ENCODE measurements around the gene SCN2B.

SCN2B gene

DNA sequence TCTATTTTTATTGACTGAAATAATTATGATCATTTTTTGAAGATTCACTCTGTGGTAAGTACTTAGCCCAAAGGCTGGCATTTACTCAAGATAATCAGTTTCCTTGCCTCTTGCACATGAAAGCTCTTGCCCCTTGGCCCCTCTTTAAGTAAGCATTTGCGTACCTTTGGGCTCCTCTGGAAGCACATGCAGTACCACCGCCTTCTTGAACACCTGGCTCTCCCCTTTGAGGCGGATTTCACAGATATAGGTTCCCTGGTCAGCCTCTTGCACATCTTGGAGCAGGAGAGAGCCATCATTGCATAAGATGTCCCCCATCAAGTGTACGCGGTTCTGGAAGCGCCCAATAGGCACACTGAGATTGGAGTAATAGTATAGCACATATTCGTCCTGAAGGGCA is 33.9 kb upstream of the SCN2B start:
- no peak overlapping the region for H3K27ac ChIP-seq (ENCODE audit: insufficient read depth in 1 of 2, low read depth in 1 of 2, low read length in 2 of 2, poor library complexity in 1 of 2, severe bottlenecking in 2 of 2)
- DNase-seq, result no peak
- no peaks in the 10 kb centered on the region for H3K9me3 ChIP-seq (ENCODE audit: control extremely low read depth in 1 of 5, control insufficient read depth in 4 of 5, insufficient read depth in 2 of 5, low read depth in 1 of 5, low read length in 4 of 5)
- H3K27me3 ChIP-seq (replicated peaks in 2 of 5; ENCODE audit: control insufficient read depth in 4 of 5, insufficient read depth in 5 of 5, low read length in 4 of 5), result no peaks in the 10 kb centered on the region
- CTCF ChIA-PET, result interaction anchor here (1.5 to 7.1 kb wide), 4 partner anchors 12 to 85 kb away, joined by 4 to 42 read pairs (median 10); partner anchors contain the start of gene JAML
- POLR2A ChIA-PET, result no interaction called here
- no peak overlapping the region for H3K4me3 ChIP-seq (ENCODE audit: control insufficient read depth in 1 of 7, extremely low read depth in 1 of 7, insufficient read depth in 4 of 7, low read depth in 2 of 7, low read length in 6 of 7)
- H3K4me1 ChIP-seq (ENCODE audit: control extremely low read depth in 1 of 4, control insufficient read depth in 4 of 4, insufficient read depth in 4 of 4, low read length in 3 of 4), result peaks cover 33 to 52% (median 49%) of the 10 kb centered on the region in 4 experiments
- 97% methylated on average over 7 of the region's 7 CpGs for WGBS (ENCODE audit: insufficient coverage)
- peaks cover 0 to 29% (median 8%) of the 10 kb centered on the region in 4 experiments for H3K36me3 ChIP-seq (ENCODE audit: control insufficient read depth in 4 of 4, insufficient read depth in 4 of 4, low read length in 3 of 4)

DNA sequence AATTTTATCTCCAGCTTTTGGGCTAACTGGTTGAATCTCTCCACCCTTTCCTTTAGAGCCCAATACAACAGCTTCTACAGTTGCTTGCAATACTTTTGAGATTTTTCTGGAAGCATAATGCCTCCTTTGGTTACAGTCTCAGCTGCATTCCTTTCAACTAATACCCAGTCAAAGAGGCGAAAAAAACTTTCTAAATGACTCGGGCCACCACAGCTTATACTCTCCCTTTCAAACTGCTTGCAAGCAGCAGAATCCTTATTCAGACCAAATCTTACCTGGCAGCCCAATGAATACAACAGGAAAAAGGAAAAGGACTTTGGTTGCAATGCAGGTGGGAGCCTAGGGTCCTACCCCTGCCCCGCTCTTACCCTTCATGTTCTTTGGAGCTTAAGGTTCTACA is 32.6 kb upstream of the SCN2B start:
- ChIA-PET POLR2A (no interaction called here), CTCF (interaction anchor here (0.9 to 3.7 kb wide), 8 partner anchors 9 to 82 kb away, joined by 3 to 14 read pairs (median 4); no protein-coding TSS in a partner anchor)
- Histone ChIP-seq H3K36me3 (ENCODE audit: control insufficient read depth in 4 of 4, insufficient read depth in 4 of 4, low read length in 3 of 4) (peaks cover 0 to 40% (median 9%) of the 10 kb centered on the region in 4 experiments), H3K9me3 (ENCODE audit: control extremely low read depth in 1 of 5, control insufficient read depth in 4 of 5, insufficient read depth in 2 of 5, low read depth in 1 of 5, low read length in 4 of 5) (no peaks in the 10 kb centered on the region), H3K27ac (ENCODE audit: insufficient read depth in 1 of 2, low read depth in 1 of 2, low read length in 2 of 2, poor library complexity in 1 of 2, severe bottlenecking in 2 of 2) (no peak overlapping the region), H3K4me1 (ENCODE audit: control extremely low read depth in 1 of 4, control insufficient read depth in 4 of 4, insufficient read depth in 4 of 4, low read length in 3 of 4) (peaks cover 25 to 39% (median 37%) of the 10 kb centered on the region in 4 experiments), H3K27me3 (replicated peaks in 2 of 5; ENCODE audit: control insufficient read depth in 4 of 5, insufficient read depth in 5 of 5, low read length in 4 of 5) (no peaks in the 10 kb centered on the region), H3K4me3 (ENCODE audit: control insufficient read depth in 1 of 7, extremely low read depth in 1 of 7, insufficient read depth in 4 of 7, low read depth in 2 of 7, low read length in 6 of 7) (no peak overlapping the region)
- WGBS (ENCODE audit: insufficient coverage), result 100% methylated on average over 2 of the region's 3 CpGs
- DNase-seq, result no peak

DNA sequence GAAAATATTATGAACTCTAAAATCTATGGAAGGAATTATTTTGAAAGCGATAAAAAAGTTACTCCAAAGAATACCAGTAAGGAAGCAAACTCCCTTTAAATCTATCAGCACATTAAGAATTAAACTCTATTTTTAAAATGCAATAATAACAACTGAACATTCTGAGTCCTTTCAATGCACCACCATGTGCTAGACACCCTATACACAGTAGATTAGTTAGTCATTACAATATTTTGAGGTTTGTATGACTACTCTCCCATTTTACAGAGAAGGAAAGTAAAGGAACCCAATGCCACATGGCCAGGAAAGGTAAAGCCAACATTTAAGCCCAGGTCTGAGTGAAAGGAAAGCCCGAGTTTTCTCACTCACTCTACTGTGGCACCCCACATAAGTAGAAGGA is 30.6 kb upstream of the SCN2B start:
- Histone ChIP-seq H3K9me3 (ENCODE audit: control extremely low read depth in 1 of 5, control insufficient read depth in 4 of 5, insufficient read depth in 2 of 5, low read depth in 1 of 5, low read length in 4 of 5) (no peaks in the 10 kb centered on the region), H3K27ac (ENCODE audit: insufficient read depth in 1 of 2, low read depth in 1 of 2, low read length in 2 of 2, poor library complexity in 1 of 2, severe bottlenecking in 2 of 2) (no peak overlapping the region), H3K36me3 (ENCODE audit: control insufficient read depth in 4 of 4, insufficient read depth in 4 of 4, low read length in 3 of 4) (peaks cover 0 to 53% (median 12%) of the 10 kb centered on the region in 4 experiments), H3K4me1 (ENCODE audit: control extremely low read depth in 1 of 4, control insufficient read depth in 4 of 4, insufficient read depth in 4 of 4, low read length in 3 of 4) (peaks cover 13 to 28% (median 25%) of the 10 kb centered on the region in 4 experiments), H3K27me3 (replicated peaks in 2 of 5; ENCODE audit: control insufficient read depth in 4 of 5, insufficient read depth in 5 of 5, low read length in 4 of 5) (no peaks in the 10 kb centered on the region), H3K4me3 (ENCODE audit: control insufficient read depth in 1 of 7, extremely low read depth in 1 of 7, insufficient read depth in 4 of 7, low read depth in 2 of 7, low read length in 6 of 7) (no peak overlapping the region)
- CTCF ChIA-PET, result interaction anchor here (3.7 kb wide), 1 partner anchor 9 kb away, joined by 14 read pairs; no protein-coding TSS in a partner anchor
- WGBS (ENCODE audit: insufficient coverage), result no CpG with 5 or more reads among the region's 2 CpGs
- no peak for DNase-seq
- POLR2A ChIA-PET, result no interaction called here

DNA sequence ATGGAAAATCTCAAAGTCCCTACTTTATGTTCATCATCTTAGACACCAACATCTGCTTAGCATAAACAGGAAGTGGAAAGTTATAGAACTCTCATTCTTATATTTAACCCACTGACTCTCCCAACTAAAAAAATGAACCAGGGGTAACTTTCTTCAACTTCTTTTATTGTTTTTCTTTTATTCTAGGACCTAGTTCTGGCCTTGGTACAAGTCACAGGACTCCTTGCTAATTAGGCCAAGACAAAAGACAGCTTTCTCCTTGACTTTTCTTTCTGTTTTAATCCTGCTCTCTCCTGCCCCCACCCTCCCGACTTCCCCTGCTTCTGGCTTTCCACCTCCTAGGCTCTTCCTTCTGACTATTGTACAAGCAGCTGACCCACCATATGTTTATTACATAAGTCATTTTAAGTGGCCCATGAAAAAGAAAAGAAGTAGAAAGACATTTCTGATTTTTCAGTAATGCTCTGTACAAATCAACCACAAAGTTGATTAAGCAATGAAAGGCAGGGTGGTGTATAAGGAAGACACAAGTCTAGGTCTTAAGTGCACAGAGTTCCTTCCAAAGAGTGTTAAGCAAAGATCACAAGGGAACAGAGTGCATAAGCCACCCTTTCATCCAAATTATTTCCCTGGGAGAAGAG is 30.1 kb upstream of the SCN2B start:
- DNase-seq, result peak in 2 of 3 donors; percentile 39 to 40
- H3K4me3 ChIP-seq (ENCODE audit: control insufficient read depth in 1 of 7, extremely low read depth in 1 of 7, insufficient read depth in 4 of 7, low read depth in 2 of 7, low read length in 6 of 7), result no peak overlapping the region
- H3K9me3 ChIP-seq (ENCODE audit: control extremely low read depth in 1 of 5, control insufficient read depth in 4 of 5, insufficient read depth in 2 of 5, low read depth in 1 of 5, low read length in 4 of 5), result no peaks in the 10 kb centered on the region
- no peak overlapping the region for H3K27ac ChIP-seq (ENCODE audit: insufficient read depth in 1 of 2, low read depth in 1 of 2, low read length in 2 of 2, poor library complexity in 1 of 2, severe bottlenecking in 2 of 2)
- peaks cover 10 to 26% (median 20%) of the 10 kb centered on the region in 4 experiments for H3K4me1 ChIP-seq (ENCODE audit: control extremely low read depth in 1 of 4, control insufficient read depth in 4 of 4, insufficient read depth in 4 of 4, low read length in 3 of 4)
- WGBS (ENCODE audit: insufficient coverage), result 33% methylated on average over 1 of the region's 1 CpG
- POLR2A ChIA-PET, result no interaction called here
- CTCF ChIA-PET, result interaction anchor here (1.3 to 1.7 kb wide), 2 partner anchors 8 to 10 kb away, joined by 4 read pairs; no protein-coding TSS in a partner anchor
- peaks cover 0 to 53% (median 14%) of the 10 kb centered on the region in 4 experiments for H3K36me3 ChIP-seq (ENCODE audit: control insufficient read depth in 4 of 4, insufficient read depth in 4 of 4, low read length in 3 of 4)
- H3K27me3 ChIP-seq (replicated peaks in 2 of 5; ENCODE audit: control insufficient read depth in 4 of 5, insufficient read depth in 5 of 5, low read length in 4 of 5), result no peaks in the 10 kb centered on the region

DNA sequence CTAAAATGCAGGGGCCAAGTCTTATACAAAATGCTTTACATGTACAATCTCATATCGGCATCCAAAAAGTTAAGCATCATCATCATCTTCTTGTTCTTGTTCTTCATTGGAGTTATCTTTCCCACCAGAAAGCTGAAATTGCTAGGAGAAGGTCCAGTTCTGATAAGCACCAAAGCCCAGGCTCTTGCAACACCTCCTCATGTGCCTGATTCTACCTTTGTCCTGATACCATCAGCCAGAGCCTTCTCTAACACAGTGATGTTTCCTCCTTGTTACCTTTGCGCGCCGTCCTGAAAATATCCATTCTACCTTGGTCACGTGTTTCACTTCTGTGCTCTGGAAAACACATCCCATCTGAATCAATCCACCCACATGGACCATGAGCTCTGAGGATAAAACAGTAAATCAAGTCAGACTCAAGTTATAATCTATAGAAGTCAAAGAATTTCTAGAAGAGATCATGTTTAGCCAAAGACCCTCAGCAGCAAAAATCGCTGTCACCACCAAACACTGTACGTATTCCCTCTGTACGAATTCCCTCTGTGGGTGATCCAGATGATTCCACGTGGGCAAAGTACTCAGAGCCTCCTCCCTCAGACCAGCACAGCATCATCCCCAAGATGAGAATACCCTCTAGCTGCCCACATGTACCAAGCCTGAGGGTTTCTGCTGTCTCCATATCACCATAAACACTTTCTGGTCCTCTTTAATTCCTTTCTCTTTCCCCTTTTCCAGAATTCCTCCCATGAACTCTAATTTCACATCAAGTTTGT is 29.4 kb upstream of the SCN2B start:
- WGBS (ENCODE audit: insufficient coverage), result 94% methylated on average over 5 of the region's 9 CpGs
- no peak for DNase-seq
- Histone ChIP-seq H3K9me3 (ENCODE audit: control extremely low read depth in 1 of 5, control insufficient read depth in 4 of 5, insufficient read depth in 2 of 5, low read depth in 1 of 5, low read length in 4 of 5) (no peaks in the 10 kb centered on the region), H3K36me3 (ENCODE audit: control insufficient read depth in 4 of 4, insufficient read depth in 4 of 4, low read length in 3 of 4) (peaks cover 0 to 50% (median 12%) of the 10 kb centered on the region in 4 experiments), H3K27ac (ENCODE audit: insufficient read depth in 1 of 2, low read depth in 1 of 2, low read length in 2 of 2, poor library complexity in 1 of 2, severe bottlenecking in 2 of 2) (no peak overlapping the region), H3K27me3 (replicated peaks in 2 of 5; ENCODE audit: control insufficient read depth in 4 of 5, insufficient read depth in 5 of 5, low read length in 4 of 5) (no peaks in the 10 kb centered on the region), H3K4me1 (ENCODE audit: control extremely low read depth in 1 of 4, control insufficient read depth in 4 of 4, insufficient read depth in 4 of 4, low read length in 3 of 4) (peaks cover 10 to 29% (median 24%) of the 10 kb centered on the region in 4 experiments), H3K4me3 (ENCODE audit: control insufficient read depth in 1 of 7, extremely low read depth in 1 of 7, insufficient read depth in 4 of 7, low read depth in 2 of 7, low read length in 6 of 7) (no peak overlapping the region)
- ChIA-PET POLR2A (no interaction called here), CTCF (interaction anchor here (1.3 to 1.7 kb wide), 2 partner anchors 9 to 11 kb away, joined by 4 read pairs; no protein-coding TSS in a partner anchor)

DNA sequence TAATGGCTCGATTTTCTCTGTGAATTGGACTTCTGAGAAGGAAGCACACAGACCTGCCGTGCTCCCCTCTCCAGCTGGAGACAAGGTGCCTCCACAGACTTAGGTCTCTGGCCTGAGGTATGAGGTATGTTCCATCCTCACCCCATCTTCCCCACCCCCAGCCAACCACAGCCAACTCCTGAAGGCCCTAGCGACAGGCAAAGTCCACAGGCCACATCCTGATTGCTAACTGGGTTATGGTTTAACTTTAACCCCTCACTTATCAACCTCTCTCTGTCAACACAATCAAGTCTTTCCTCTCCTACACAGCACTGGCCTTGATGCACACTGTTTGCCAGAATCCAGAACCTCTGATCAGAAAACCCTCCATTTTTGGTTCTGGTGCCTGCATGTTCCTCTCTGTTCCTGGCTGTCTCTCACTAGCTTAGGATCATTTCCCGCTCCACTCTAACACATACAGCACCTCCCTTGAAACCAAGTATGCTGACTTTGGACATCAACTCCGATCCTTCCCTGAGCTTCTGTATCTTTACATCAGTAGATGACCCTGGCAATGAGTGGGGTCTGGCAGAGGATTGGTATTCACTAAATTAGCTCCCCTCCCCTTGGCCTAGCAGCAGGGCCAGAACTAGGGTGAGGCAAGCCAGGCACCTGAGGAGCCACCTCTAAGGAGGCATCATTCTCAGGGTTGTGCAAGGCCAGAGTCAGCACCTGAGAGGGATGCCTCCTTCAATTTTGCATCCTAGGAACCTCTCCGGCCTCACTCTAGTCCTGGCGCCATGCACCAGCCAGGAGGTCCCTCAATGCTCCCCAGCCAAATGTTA is 26.4 kb upstream of the SCN2B start:
- Histone ChIP-seq H3K4me1 (ENCODE audit: control extremely low read depth in 1 of 4, control insufficient read depth in 4 of 4, insufficient read depth in 4 of 4, low read length in 3 of 4) (peaks cover 10 to 34% (median 28%) of the 10 kb centered on the region in 4 experiments), H3K27me3 (replicated peaks in 2 of 5; ENCODE audit: control insufficient read depth in 4 of 5, insufficient read depth in 5 of 5, low read length in 4 of 5) (no peaks in the 10 kb centered on the region), H3K9me3 (ENCODE audit: control extremely low read depth in 1 of 5, control insufficient read depth in 4 of 5, insufficient read depth in 2 of 5, low read depth in 1 of 5, low read length in 4 of 5) (no peaks in the 10 kb centered on the region), H3K36me3 (ENCODE audit: control insufficient read depth in 4 of 4, insufficient read depth in 4 of 4, low read length in 3 of 4) (peaks cover 0 to 54% (median 11%) of the 10 kb centered on the region in 4 experiments), H3K27ac (ENCODE audit: insufficient read depth in 1 of 2, low read depth in 1 of 2, low read length in 2 of 2, poor library complexity in 1 of 2, severe bottlenecking in 2 of 2) (no peak overlapping the region), H3K4me3 (ENCODE audit: control insufficient read depth in 1 of 7, extremely low read depth in 1 of 7, insufficient read depth in 4 of 7, low read depth in 2 of 7, low read length in 6 of 7) (no peak overlapping the region)
- WGBS (ENCODE audit: insufficient coverage), result 76% methylated on average over 4 of the region's 7 CpGs
- POLR2A ChIA-PET, result no interaction called here
- CTCF ChIA-PET, result interaction anchor here (1.0 to 3.2 kb wide), 13 partner anchors 10 to 150 kb away, joined by 3 to 20 read pairs (median 4); partner anchors contain the start of gene JAML
- peak in 1 of 3 donors; percentile 35 for DNase-seq
